Measurements from ENCODE around the gene PRKN. TPM values are rescaled to one million over a fixed set of nuclear protein-coding genes. Genes with fewer than 3 reads are reported as not detected.

PRKN gene
- total and polyA plus RNA-seq, 2 donors (not counting 3 experiments of a cell fraction or from before 2014, with no cell fraction given), result 0.06 TPM; not detected in 1

GRCh38 chr6:162078126-162078525 is 649.4 kb downstream of the PRKN start:
- no peak overlapping the region for H3K9ac ChIP-seq (replicated peaks; ENCODE audit: extremely low read depth, insufficient read depth, low read length)
- no peaks in the 10 kb centered on the region for H3K36me3 ChIP-seq (ENCODE audit: control insufficient read depth in 2 of 2, extremely low read depth in 1 of 2, insufficient read depth in 2 of 2, low read length in 2 of 2)
- H4K20me1 ChIP-seq (replicated peaks; ENCODE audit: control insufficient read depth, extremely low read depth, insufficient read depth, low read length), result no peaks in the 10 kb centered on the region
- POLR2A ChIA-PET, result no interaction called here
- H3K79me2 ChIP-seq (ENCODE audit: control insufficient read depth, insufficient read depth, low read length), result no peaks in the 10 kb centered on the region
- no peak for FAIRE-seq
- no peaks in the 10 kb centered on the region for H3K9me1 ChIP-seq (replicated peaks; ENCODE audit: control insufficient read depth, extremely low read depth, insufficient read depth, low read length)
- H2AFZ ChIP-seq (ENCODE audit: low read depth, low read length), result no peak overlapping the region
- intact Hi-C loops (cut with micrococcal nuclease), result no loop called here
- no peak overlapping the region for H3K4me2 ChIP-seq (ENCODE audit: insufficient read depth, low read length)
- H3K27ac ChIP-seq (ENCODE audit: insufficient read depth, low read depth, low read length), result no peak overlapping the region
- H3K9me3 ChIP-seq (replicated peaks; ENCODE audit: control insufficient read depth, insufficient read depth, low read length), result no peaks in the 10 kb centered on the region
- H3K27me3 ChIP-seq (ENCODE audit: control insufficient read depth in 2 of 2, insufficient read depth in 2 of 2, low read length in 2 of 2), result no peaks in the 10 kb centered on the region
- dilution Hi-C loops (cut with MboI; ENCODE audit: extremely low pct_ligation_motif_present, low sequenced_read_pairs), result no loop called here
- no peak for TF ChIP-seq FOS (IDR thresholded peaks at IDR 0.05; ENCODE audit: borderline replicate concordance, insufficient read depth, low read length)
- TF ChIP-seq, protein P1, sequence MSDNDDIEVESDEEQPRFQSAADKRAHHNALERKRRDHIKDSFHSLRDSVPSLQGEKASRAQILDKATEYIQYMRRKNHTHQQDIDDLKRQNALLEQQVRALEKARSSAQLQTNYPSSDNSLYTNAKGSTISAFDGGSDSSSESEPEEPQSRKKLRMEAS (IDR thresholded peaks at IDR 0.05; ENCODE audit: insufficient read depth, insufficient read length), result no peak
- no peak for TF ChIP-seq JUN (IDR thresholded peaks at IDR 0.05; ENCODE audit: borderline replicate concordance, insufficient read depth, insufficient read length, low read depth)
- no peak for TF ChIP-seq CTCF (IDR thresholded peaks at IDR 0.05; ENCODE audit: extremely low read depth in 1 of 2, insufficient read depth in 1 of 2, low read depth in 1 of 2, low read length in 2 of 2)
- no peak for TF ChIP-seq POLR2A (IDR thresholded peaks at IDR 0.05; ENCODE audit: low read depth, low read length)
- TF ChIP-seq GATA2 (IDR thresholded peaks at IDR 0.05; ENCODE audit: insufficient read depth, insufficient read length, low read depth, low read length), result no peak
- no peak for TF ChIP-seq POLR2AphosphoS5 (IDR thresholded peaks at IDR 0.05; ENCODE audit: insufficient read depth, low read depth, low read length)
- TF ChIP-seq EZH2 (IDR thresholded peaks at IDR 0.05; ENCODE audit: borderline replicate concordance, low read depth, low read length, severe bottlenecking), result no peak
- no peak for TF ChIP-seq MYC (IDR thresholded peaks at IDR 0.05; ENCODE audit: low read depth, low read length)
- H3K4me3 ChIP-seq (replicated peaks in 1 of 3; ENCODE audit: insufficient read depth in 1 of 3, low read depth in 1 of 3, low read length in 3 of 3), result no peak overlapping the region
- CTCF ChIA-PET, result no interaction called here
- no TSS peak for BruUV-seq (replicated peaks)
- no peak for DNase-seq (ENCODE audit: low read depth, low spot score)
- H3K4me1 ChIP-seq (ENCODE audit: control insufficient read depth, extremely low read depth, insufficient read depth, low read length), result no peaks in the 10 kb centered on the region

Data from endothelial cell of umbilical vein (primary cell).